HG02571 (cell line): ENCODE measurements around the gene CACNG6.
"Not testable (repeated sequence)": the region's sequence is repeated elsewhere in the genome, so short reads cannot be mapped to it uniquely, and the experiment has no call there.

ENCODE experiments used
- ATAC-seq: cut with Tn5 transposase; IDR thresholded peaks from one replicate; pipeline ENCODE4 v1.9.1; 2021; ENCODE audit warnings: mild to moderate bottlenecking, moderate library complexity; ENCODE audit not compliant: unreplicated experiment

The CACNG6 gene

GRCh38 chr19:53991224-53992113 lies at the start of gene CACNG6:
CACNG6 (plus strand) TSS chr19:53991637; CDS start chr19:53992878, 1,241 bp downstream.
- ATAC-seq = no peak

GRCh38 chr19:53942001-53942786 lies 49.2 kb upstream of the CACNG6 start:
- ATAC-seq = no peak

- no peak for ATAC-seq
These were observed 47.0 kb upstream of the CACNG6 start for GRCh38 chr19:53944416-53944815.

GRCh38 chr19:53944933-53945332 lies 46.5 kb upstream of the CACNG6 start:
- ATAC-seq = no peak

GRCh38 chr19:53945441-53945840 lies 46.0 kb upstream of the CACNG6 start:
- no peak for ATAC-seq

- ATAC-seq = no peak
These were observed 45.4 kb upstream of the CACNG6 start for GRCh38 chr19:53945998-53946397.

GRCh38 chr19:53947624-53948023 lies 43.8 kb upstream of the CACNG6 start:
- no peak for ATAC-seq

- not testable (repeated sequence) for ATAC-seq
These were observed 42.8 kb upstream of the CACNG6 start for GRCh38 chr19:53948611-53949010.

GRCh38 chr19:53951436-53951835 lies 40.0 kb upstream of the CACNG6 start:
- no peak for ATAC-seq

- ATAC-seq = no peak
These were observed 39.5 kb upstream of the CACNG6 start for GRCh38 chr19:53951947-53952346.

- no peak for ATAC-seq
These were observed 38.1 kb upstream of the CACNG6 start for GRCh38 chr19:53953383-53953782.

GRCh38 chr19:53957448-53958167 lies 33.8 kb upstream of the CACNG6 start:
- no peak for ATAC-seq

GRCh38 chr19:53958168-53958571 lies 33.3 kb upstream of the CACNG6 start:
- ATAC-seq = no peak

GRCh38 chr19:53958823-53959757 lies 32.3 kb upstream of the CACNG6 start:
- ATAC-seq = no peak

- ATAC-seq = no peak
These were observed 31.2 kb upstream of the CACNG6 start for GRCh38 chr19:53960187-53960586.

- ATAC-seq = no peak
These were observed 30.6 kb upstream of the CACNG6 start for GRCh38 chr19:53960886-53961285.

- no peak for ATAC-seq
These were observed 29.7 kb upstream of the CACNG6 start for GRCh38 chr19:53961523-53962356.

- no peak for ATAC-seq
These were observed 28.5 kb upstream of the CACNG6 start, which contains the start of gene CACNG8 for GRCh38 chr19:53962887-53963431. CACNG8 (plus strand) TSS chr19:53962937.

- ATAC-seq = no peak
These were observed 26.3 kb upstream of the CACNG6 start for GRCh38 chr19:53965091-53965490.
